GM12801 (cell line): Measurements from ENCODE around the gene GNG12.

Source experiments
- CTCF ChIP-seq: IDR thresholded peaks from one replicate; pipeline ENCODE4 v1.5.1; 2011; ENCODE audit warnings: control low read depth; ENCODE audit not compliant: insufficient read length; ENCODE audit errors: extremely low read depth

The GNG12 gene

GRCh38 chr1:67711855-67712212 is 121.4 kb downstream of the GNG12 start:
- TF ChIP-seq CTCF: no peak

GRCh38 chr1:67711158-67711854 is 122.0 kb downstream of the GNG12 start:
- no peak for TF ChIP-seq CTCF

GRCh38 chr1:67710417-67710816 is 122.8 kb downstream of the GNG12 start:
- TF ChIP-seq CTCF: no peak

- no peak for TF ChIP-seq CTCF
Measured at GRCh38 chr1:67708606-67709005, 124.7 kb downstream of the GNG12 start.

GRCh38 chr1:67705735-67706453 is 127.4 kb downstream of the GNG12 start:
- no peak for TF ChIP-seq CTCF

GRCh38 chr1:67704351-67704750 is 128.9 kb downstream of the GNG12 start:
- TF ChIP-seq CTCF: no peak

GRCh38 chr1:67701876-67702275 is 131.4 kb downstream of the GNG12 start:
- TF ChIP-seq CTCF: no peak
